T-cell (primary cell): Measurements from ENCODE around the gene KIAA2012. TPM values are rescaled to one million over a fixed set of nuclear protein-coding genes. Genes with fewer than 3 reads are reported as not detected.

ENCODE experiments used
- ATAC-seq, 4 experiments: fragments of 200-7000 bp in 3 of 4; fragments of 150-1000 bp in 1 of 4; cut with Tn5 transposase; replicated peaks in 1 of 4; 1 replicate in 3 of 4; 2 replicates in 1 of 4; pipeline ENCODE4 v1.10.0; 2021; ENCODE audit warnings: moderate library complexity in 3 of 4, mild to moderate bottlenecking in 2 of 4, moderate number of reproducible peaks in 1 of 4
- CTCF ChIA-PET, 2 donors: fragments of 300-600 bp; sonication (Branson Sonifier 250); formaldehyde crosslinking; loops; one replicate each; lab custom pipeline; 2022; ENCODE audit warnings: antibody characterized with exemption in 2 of 2; lab: Charles Lee
- POLR2A ChIA-PET, 2 donors: fragments of 300-600 bp; sonication (Branson Sonifier 250); formaldehyde crosslinking; loops; one replicate each; lab custom pipeline; 2022; ENCODE audit warnings: antibody characterized with exemption in 2 of 2; lab: Charles Lee
- DNase-seq, 35 experiments: peaks; one replicate each; pipeline versions ENCODE4 v3.0.0 to v3.0.0-alpha.2; 2013 to 2023
- H3K27ac ChIP-seq: one replicate; pipeline ENCODE4 v1.5.1; 2013; ENCODE audit warnings: low read length
- H3K27me3 ChIP-seq, 2 experiments: replicated peaks in 1 of 2; 1 replicate in 1 of 2; 2 replicates in 1 of 2; pipeline versions ENCODE4 v1.6.1 to v1.7.0; 2013; ENCODE audit warnings: low read length in 1 of 2, mixed read lengths in 1 of 2; ENCODE audit not compliant: control insufficient read depth in 2 of 2, insufficient read depth in 2 of 2; ENCODE audit errors: extremely low read depth in 1 of 2
- H3K36me3 ChIP-seq, 2 donors: 1 replicate in 1 of 2; 2 replicates in 1 of 2; pipeline versions ENCODE4 v1.6.1 to v1.7.0; 2013; ENCODE audit warnings: low read length in 1 of 2; ENCODE audit not compliant: control insufficient read depth in 2 of 2, insufficient read depth in 1 of 2; ENCODE audit errors: extremely low read depth in 1 of 2
- H3K4me1 ChIP-seq, 2 experiments: 1 replicate in 1 of 2; 2 replicates in 1 of 2; pipeline versions ENCODE4 v1.6.1 to v1.7.0; 2013; ENCODE audit warnings: low read length in 2 of 2, mixed read lengths in 1 of 2; ENCODE audit not compliant: insufficient read depth in 2 of 2, control insufficient read depth in 1 of 2; ENCODE audit errors: extremely low read depth in 1 of 2
- H3K4me3 ChIP-seq, 2 donors: 1 replicate in 1 of 2; 2 replicates in 1 of 2; pipeline versions ENCODE4 v1.5.1 to v1.7.0; 2013; ENCODE audit warnings: mild to moderate bottlenecking in 2 of 2, low read length in 1 of 2, moderate library complexity in 1 of 2; ENCODE audit not compliant: control insufficient read depth in 1 of 2; ENCODE audit errors: extremely low read depth in 1 of 2
- H3K9me3 ChIP-seq: 2 replicates; pipeline ENCODE4 v1.7.0; 2013
- H3K27ac Mint-ChIP-seq, 2 donors: one replicate each; pipeline ENCODE4 v1.8.0; 2020 to 2021; ENCODE audit warnings: mild to moderate bottlenecking in 2 of 2, mixed read lengths in 2 of 2
- H3K27me3 Mint-ChIP-seq, 2 donors: one replicate each; pipeline ENCODE4 v1.8.0; 2021 to 2022; ENCODE audit warnings: mixed read lengths in 2 of 2
- H3K36me3 Mint-ChIP-seq: one replicate; pipeline ENCODE4 v1.8.0; 2021; ENCODE audit warnings: mixed read lengths
- H3K4me1 Mint-ChIP-seq, 3 donors: one replicate each; pipeline ENCODE4 v1.8.0; 2020 to 2022; ENCODE audit warnings: mixed read lengths in 3 of 3, mild to moderate bottlenecking in 1 of 3
- H3K4me3 Mint-ChIP-seq, 3 donors: one replicate each; pipeline ENCODE4 v1.8.0; 2020 to 2022; ENCODE audit warnings: mild to moderate bottlenecking in 3 of 3, mixed read lengths in 3 of 3, moderate library complexity in 3 of 3
- H3K9me3 Mint-ChIP-seq, 3 donors: one replicate each; pipeline ENCODE4 v1.8.0; 2020 to 2022; ENCODE audit warnings: mixed read lengths in 3 of 3
- WGBS: methylation state at CpG from one replicate; pipeline ENCODE4 v1.1.5; 2013; ENCODE audit warnings: missing lambda C conversion rate; ENCODE audit not compliant: insufficient coverage; 5-methylcytosine and 5-hydroxymethylcytosine counted together
- total RNA-seq, 35 experiments: library from RNA in 6 of 35; stranded (reverse) in 6 of 35; fragments of 120-200 nt in 1 of 35; gene quantifications; one replicate each; pipeline versions ENCODE4 v1.2.1 to v1.2.4 and lab custom pipeline; 2013 to 2026

The KIAA2012 gene
- total RNA-seq, 5 donors from 2014 or later (not counting 1 experiment from before 2014, with no cell fraction given): not detected

DNA sequence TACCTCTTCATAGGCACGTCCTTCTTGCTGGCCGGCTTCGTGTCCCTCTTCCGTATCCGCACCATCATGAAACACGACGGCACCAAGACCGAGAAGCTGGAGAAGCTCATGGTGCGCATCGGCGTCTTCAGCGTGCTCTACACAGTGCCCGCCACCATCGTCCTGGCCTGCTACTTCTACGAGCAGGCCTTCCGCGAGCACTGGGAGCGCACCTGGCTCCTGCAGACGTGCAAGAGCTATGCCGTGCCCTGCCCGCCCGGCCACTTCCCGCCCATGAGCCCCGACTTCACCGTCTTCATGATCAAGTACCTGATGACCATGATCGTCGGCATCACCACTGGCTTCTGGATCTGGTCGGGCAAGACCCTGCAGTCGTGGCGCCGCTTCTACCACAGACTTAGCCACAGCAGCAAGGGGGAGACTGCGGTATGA, 37.1 kb upstream of the KIAA2012 start:
- 94% methylated on average over 28 of the region's 32 CpGs for WGBS
- no peak for ATAC-seq
- Histone ChIP-seq H3K27ac (no peak overlapping the region), H3K9me3 (no peaks in the 10 kb centered on the region), H3K4me1 (peaks cover 12 to 31% of the 10 kb centered on the region in 2 experiments), H3K4me3 (peak overlapping the region in 1 of 2 donors; percentile 77), H3K27me3 (peaks cover 14 to 49% of the 10 kb centered on the region in 2 experiments), H3K36me3 (no peaks in the 10 kb centered on the region)
- ChIA-PET CTCF (no interaction called here), POLR2A (no interaction called here)
- DNase-seq: no peak
- peaks cover 14 to 18% (median 16%) of the 10 kb centered on the region in 3 donors for H3K4me1 Mint-ChIP-seq
- H3K27ac Mint-ChIP-seq: no peak overlapping the region
- H3K36me3 Mint-ChIP-seq: no peaks in the 10 kb centered on the region
- no peak overlapping the region for H3K4me3 Mint-ChIP-seq
- peaks cover 23 to 35% of the 10 kb centered on the region in 2 donors for H3K27me3 Mint-ChIP-seq
- no peaks in the 10 kb centered on the region for H3K9me3 Mint-ChIP-seq

DNA sequence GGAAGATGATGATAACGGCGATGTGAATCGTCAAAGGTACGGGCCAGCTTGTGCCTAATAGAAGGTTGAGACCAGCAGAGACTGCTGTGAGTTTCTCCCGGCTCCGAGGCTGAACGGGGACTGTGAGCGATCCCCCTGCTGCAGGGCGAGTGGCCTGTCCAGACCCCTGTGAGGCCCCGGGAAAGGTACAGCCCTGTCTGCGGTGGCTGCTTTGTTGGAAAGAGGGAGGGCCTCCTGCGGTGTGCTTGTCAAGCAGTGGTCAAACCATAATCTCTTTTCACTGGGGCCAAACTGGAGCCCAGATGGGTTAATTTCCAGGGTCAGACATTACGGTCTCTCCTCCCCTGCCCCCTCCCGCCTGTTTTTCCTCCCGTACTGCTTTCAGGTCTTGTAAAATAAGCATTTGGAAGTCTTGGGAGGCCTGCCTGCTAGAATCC, 36.4 kb upstream of the KIAA2012 start:
- 89% methylated on average over 13 of the region's 15 CpGs for WGBS
- peaks cover 12 to 31% of the 10 kb centered on the region in 2 experiments for H3K4me1 ChIP-seq
- Mint-ChIP-seq H3K27me3 (peaks cover 29 to 42% of the 10 kb centered on the region in 2 donors), H3K9me3 (no peaks in the 10 kb centered on the region), H3K36me3 (no peaks in the 10 kb centered on the region), H3K27ac (no peak overlapping the region), H3K4me1 (peaks cover 12 to 18% (median 16%) of the 10 kb centered on the region in 3 donors), H3K4me3 (no peak overlapping the region)
- ATAC-seq: no peak
- ChIA-PET POLR2A (no interaction called here), CTCF (no interaction called here)
- H3K27me3 ChIP-seq: peaks cover 14 to 53% of the 10 kb centered on the region in 2 experiments
- no peaks in the 10 kb centered on the region for H3K36me3 ChIP-seq
- no peak overlapping the region for H3K4me3 ChIP-seq
- no peaks in the 10 kb centered on the region for H3K9me3 ChIP-seq
- DNase-seq: no peak
- H3K27ac ChIP-seq: no peak overlapping the region

DNA sequence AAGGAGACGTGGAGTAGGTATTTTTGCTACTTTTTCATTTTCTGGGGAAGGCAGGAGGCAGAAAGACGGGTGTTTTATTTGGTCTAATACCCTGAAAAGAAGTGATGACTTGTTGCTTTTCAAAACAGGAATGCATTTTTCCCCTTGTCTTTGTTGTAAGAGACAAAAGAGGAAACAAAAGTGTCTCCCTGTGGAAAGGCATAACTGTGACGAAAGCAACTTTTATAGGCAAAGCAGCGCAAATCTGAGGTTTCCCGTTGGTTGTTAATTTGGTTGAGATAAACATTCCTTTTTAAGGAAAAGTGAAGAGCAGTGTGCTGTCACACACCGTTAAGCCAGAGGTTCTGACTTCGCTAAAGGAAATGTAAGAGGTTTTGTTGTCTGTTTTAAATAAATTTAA, 36.0 kb upstream of the KIAA2012 start:
- H3K4me1 ChIP-seq: peaks cover 12 to 31% of the 10 kb centered on the region in 2 experiments
- H3K36me3 ChIP-seq: no peaks in the 10 kb centered on the region
- ATAC-seq: no peak
- POLR2A ChIA-PET: no interaction called here
- Mint-ChIP-seq H3K4me3 (no peak overlapping the region), H3K27me3 (peaks cover 33 to 44% of the 10 kb centered on the region in 2 donors), H3K9me3 (no peaks in the 10 kb centered on the region), H3K36me3 (no peaks in the 10 kb centered on the region), H3K27ac (no peak overlapping the region), H3K4me1 (peaks cover 8 to 16% (median 14%) of the 10 kb centered on the region in 3 donors)
- no peak for DNase-seq
- H3K27me3 ChIP-seq: peaks cover 14 to 52% of the 10 kb centered on the region in 2 experiments
- CTCF ChIA-PET: no interaction called here
- H3K4me3 ChIP-seq: no peak overlapping the region
- H3K27ac ChIP-seq: no peak overlapping the region
- no peaks in the 10 kb centered on the region for H3K9me3 ChIP-seq
- 96% methylated on average over 3 of the region's 7 CpGs for WGBS

DNA sequence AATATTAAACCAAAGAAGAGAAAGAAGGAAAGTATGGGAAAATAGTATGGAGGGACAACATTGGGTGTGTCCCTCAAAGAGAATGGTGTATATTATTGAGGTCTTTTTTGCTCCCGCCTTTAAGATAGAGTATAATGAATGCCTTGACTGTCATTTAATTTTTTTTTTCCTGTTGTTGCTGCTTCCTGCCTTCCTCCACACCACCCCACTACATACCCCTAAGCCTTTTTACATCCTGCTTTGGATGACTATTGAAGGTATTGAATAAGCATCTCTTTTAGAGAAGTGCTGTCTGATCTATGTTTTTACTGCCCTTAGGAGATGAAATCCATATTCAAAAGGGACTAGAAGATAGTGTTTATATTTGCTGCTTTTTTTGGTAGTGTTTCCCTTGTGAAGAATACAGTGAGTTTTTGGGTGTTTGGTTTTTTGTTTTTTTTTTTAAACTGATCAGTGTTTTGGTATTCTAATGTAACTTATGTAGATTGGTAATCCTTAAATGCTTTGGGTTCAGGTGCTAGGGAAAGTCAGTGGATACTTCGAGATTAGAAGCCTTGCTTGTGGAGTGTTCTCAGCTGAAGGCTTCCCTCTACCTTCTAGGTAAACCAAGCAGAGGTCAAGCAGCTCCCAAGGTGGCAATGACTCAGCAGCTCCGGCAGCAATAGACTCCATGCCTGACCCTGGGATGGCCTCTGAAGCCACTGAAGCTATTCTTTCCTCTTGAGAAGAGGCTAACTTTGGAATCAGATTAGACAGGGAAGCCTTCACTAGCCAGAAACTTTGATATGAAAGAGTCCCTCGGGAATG, 34.4 kb upstream of the KIAA2012 start:
- Histone ChIP-seq H3K27me3 (peaks cover 10 to 45% of the 10 kb centered on the region in 2 experiments), H3K36me3 (no peaks in the 10 kb centered on the region), H3K4me3 (no peak overlapping the region), H3K4me1 (peaks cover 7 to 18% of the 10 kb centered on the region in 2 experiments), H3K27ac (no peak overlapping the region), H3K9me3 (no peaks in the 10 kb centered on the region)
- DNase-seq (no peak), ATAC-seq (no peak)
- no peaks in the 10 kb centered on the region for H3K9me3 Mint-ChIP-seq
- ChIA-PET POLR2A (no interaction called here), CTCF (no interaction called here)
- no peak overlapping the region for H3K27ac Mint-ChIP-seq
- WGBS: no CpG with 5 or more reads among the region's 4 CpGs
- no peaks in the 10 kb centered on the region for H3K36me3 Mint-ChIP-seq
- H3K27me3 Mint-ChIP-seq: peaks cover 38 to 48% of the 10 kb centered on the region in 2 donors
- no peak overlapping the region for H3K4me3 Mint-ChIP-seq
- peaks cover 0 to 9% (median 7%) of the 10 kb centered on the region in 3 donors for H3K4me1 Mint-ChIP-seq

DNA sequence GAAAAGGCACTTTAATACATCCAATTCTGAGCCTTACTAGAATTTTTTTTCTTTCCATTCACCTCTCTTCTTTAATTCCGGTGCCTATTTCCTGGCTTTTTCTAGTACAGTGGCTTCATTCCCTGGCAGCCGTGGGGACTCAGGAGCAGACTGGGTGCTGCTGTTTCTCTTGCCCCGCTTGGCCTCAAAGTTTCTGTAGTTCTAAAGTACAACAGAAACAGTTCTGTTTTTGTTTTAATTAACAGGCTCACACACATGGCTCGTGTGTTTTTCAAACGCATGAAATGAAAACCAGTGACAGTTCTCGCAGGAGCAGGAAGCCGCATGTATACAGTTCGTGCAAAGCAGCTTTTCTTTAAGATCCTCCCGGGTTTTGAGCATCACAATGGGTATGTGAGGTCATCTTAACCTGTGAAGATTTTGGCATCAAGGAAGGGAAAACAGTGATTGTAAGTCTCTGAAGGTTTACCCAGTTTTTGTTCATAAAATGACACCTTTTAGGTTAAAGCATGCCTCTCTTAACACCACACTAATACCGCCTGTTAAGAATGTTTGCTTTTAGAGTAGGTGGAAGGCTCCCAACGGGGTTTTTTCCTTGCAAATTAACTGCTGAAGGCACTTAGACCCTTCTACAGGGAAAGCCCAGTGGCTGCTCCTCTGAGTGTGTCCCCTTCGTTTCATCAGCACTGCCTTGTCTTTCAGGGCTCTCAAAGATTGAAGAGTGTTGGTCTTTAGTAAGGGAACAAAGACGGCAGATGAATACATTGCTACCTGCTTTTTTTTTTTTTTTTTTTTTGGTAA, 33.6 kb upstream of the KIAA2012 start:
- Mint-ChIP-seq H3K4me1 (peaks cover 0 to 9% (median 7%) of the 10 kb centered on the region in 3 donors), H3K9me3 (no peaks in the 10 kb centered on the region), H3K27me3 (peaks cover 41 to 54% of the 10 kb centered on the region in 2 donors), H3K36me3 (no peaks in the 10 kb centered on the region), H3K27ac (no peak overlapping the region), H3K4me3 (no peak overlapping the region)
- CTCF ChIA-PET: no interaction called here
- Histone ChIP-seq H3K27me3 (peaks cover 10 to 45% of the 10 kb centered on the region in 2 experiments), H3K9me3 (no peaks in the 10 kb centered on the region), H3K36me3 (no peaks in the 10 kb centered on the region), H3K4me1 (peaks cover 7 to 17% of the 10 kb centered on the region in 2 experiments), H3K27ac (no peak overlapping the region), H3K4me3 (no peak overlapping the region)
- WGBS: 83% methylated on average over 7 of the region's 13 CpGs
- ATAC-seq (no peak), DNase-seq (no peak)
- POLR2A ChIA-PET: no interaction called here
